Ovary (tissue), 3 donors: ENCODE measurements around the gene ADAMTS8.

Source experiments
- EP300 ChIP-seq: sonication (generic); formaldehyde crosslinking; IDR thresholded peaks from one replicate; pipeline ENCODE4 v1.6.1; 2017; ENCODE audit warnings: antibody characterized with exemption
- POLR2A ChIP-seq: fragments of 450-650 bp; IDR thresholded peaks from one replicate; pipeline ENCODE4 v1.6.1; 2017; ENCODE audit warnings: antibody characterized with exemption, mild to moderate bottlenecking, moderate library complexity
- TF ChIP-seq, protein P1 (sequence below), 3 donors: fragments of 450-650 bp in 2 of 3; fragments of 200-600 bp in 1 of 3; IDR thresholded peaks; one replicate each; pipeline versions ENCODE4 v1.5.1 to v1.8.0; 2016 to 2022; ENCODE audit warnings: antibody characterized with exemption in 3 of 3, mild to moderate bottlenecking in 1 of 3
- donor health status: DM: no; HTN: no; CAD: no.

DNA sequence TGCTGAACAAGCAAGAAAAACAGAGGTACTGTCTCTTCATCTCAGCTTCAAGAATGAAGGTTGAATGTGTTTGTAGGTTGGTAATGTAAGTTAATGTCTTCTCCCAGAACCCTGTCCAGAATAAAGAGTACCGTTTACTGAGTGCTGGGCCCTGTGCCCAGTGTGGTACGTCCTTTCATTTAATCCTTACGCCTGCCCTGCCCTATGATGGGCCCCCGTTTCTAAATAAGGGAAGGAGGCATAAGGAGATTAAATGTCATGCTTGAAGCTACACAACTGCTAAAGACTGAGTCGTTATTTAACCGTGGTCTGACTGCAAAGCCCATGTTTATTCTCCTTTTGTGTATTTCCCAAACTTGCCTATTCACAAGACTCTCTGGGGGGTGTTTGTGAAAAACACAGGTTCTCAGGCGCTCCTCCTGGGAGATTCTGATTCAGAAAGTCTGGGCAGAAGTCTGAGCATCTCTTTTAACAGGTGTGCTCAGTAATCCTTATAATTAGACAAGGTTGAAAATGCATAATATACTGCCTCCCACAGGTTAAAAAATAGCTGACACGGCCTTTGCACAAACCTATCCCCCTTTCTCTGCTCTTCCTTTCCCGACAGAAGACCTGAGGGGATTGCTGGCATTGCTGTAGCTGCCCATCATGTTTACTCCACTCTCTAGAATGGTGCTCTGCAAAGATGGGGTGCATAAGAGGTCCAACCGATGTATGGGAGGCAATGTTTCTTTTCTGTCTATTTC lies 57.4 kb downstream of the ADAMTS8 start:
- TF ChIP-seq, protein P1, sequence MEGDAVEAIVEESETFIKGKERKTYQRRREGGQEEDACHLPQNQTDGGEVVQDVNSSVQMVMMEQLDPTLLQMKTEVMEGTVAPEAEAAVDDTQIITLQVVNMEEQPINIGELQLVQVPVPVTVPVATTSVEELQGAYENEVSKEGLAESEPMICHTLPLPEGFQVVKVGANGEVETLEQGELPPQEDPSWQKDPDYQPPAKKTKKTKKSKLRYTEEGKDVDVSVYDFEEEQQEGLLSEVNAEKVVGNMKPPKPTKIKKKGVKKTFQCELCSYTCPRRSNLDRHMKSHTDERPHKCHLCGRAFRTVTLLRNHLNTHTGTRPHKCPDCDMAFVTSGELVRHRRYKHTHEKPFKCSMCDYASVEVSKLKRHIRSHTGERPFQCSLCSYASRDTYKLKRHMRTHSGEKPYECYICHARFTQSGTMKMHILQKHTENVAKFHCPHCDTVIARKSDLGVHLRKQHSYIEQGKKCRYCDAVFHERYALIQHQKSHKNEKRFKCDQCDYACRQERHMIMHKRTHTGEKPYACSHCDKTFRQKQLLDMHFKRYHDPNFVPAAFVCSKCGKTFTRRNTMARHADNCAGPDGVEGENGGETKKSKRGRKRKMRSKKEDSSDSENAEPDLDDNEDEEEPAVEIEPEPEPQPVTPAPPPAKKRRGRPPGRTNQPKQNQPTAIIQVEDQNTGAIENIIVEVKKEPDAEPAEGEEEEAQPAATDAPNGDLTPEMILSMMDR (IDR thresholded peaks at IDR 0.05): no peak
- TF ChIP-seq POLR2A (no peak), EP300 (no peak)
